Measurements from ENCODE around the gene TRIO. TPM values are rescaled to one million over a fixed set of nuclear protein-coding genes. Genes with fewer than 3 reads are reported as not detected.

The TRIO gene
- total and polyA plus RNA-seq, 10 of the 15 experiments (the other 5 are each of a cell fraction or from before 2014, with no cell fraction given) = 5.1 to 96.4 (median 44.6) TPM

DNA sequence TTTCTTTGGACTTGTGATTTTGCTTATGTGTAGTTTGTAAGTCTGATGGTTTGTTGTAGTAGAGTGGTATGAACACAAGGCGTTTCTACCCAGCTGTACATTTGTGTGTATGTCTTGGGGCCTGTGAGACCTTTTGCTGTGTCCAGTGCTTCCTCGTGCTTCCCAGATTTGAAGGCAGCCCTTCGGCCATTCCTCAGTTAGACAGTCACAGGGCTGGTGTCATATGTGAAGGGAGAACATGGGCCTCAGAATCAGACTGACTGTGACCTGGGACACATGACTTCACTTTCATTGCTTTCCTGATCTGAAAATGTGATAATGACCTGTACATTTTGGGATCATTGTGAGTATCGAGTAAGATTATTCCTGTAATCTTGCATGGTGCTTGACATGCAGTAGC lies 140.0 kb downstream of the TRIO start:
- CTCF ChIA-PET = interaction anchor here (8.7 kb wide), 1 partner anchor 13 kb away, joined by 56 read pairs; no protein-coding TSS in a partner anchor
- H3K36me3 ChIP-seq (ENCODE audit: control insufficient read depth in 2 of 2, insufficient read depth in 2 of 2, low read length in 1 of 2) = peaks cover 4 to 25% of the 10 kb centered on the region in 2 experiments
- no peaks in the 10 kb centered on the region for H3K9me3 ChIP-seq (replicated peaks; ENCODE audit: control insufficient read depth, insufficient read depth, low read length)
- intact Hi-C loops (cut with micrococcal nuclease; ENCODE audit: unreplicated experiment) (no loop called here), in situ Hi-C loops (cut with MboI) (loop anchor here (5.0 kb wide), 1 partner anchor 296 kb away; no protein-coding TSS in a partner anchor)
- TF ChIP-seq HDAC6 (IDR thresholded peaks at IDR 0.05; ENCODE audit: unreplicated experiment) (no peak), TCF12 (IDR thresholded peaks at IDR 0.05; ENCODE audit: low read depth, low read length) (no peak), RBBP5 (conservative IDR thresholded peaks at IDR 0.05) (no peak), EED (IDR thresholded peaks at IDR 0.05; ENCODE audit: low read depth) (no peak), SKIL (IDR thresholded peaks at IDR 0.05; ENCODE audit: low read depth, poor library complexity, severe bottlenecking) (no peak), RFX5 (IDR thresholded peaks at IDR 0.05; ENCODE audit: low read depth, low read length) (no peak), GABPA (IDR thresholded peaks at IDR 0.05; ENCODE audit: low read depth) (no peak), YY1 (IDR thresholded peaks at IDR 0.05; ENCODE audit: low read depth, low read length) (no peak), ZBTB4 (CRISPR knock-in tag; IDR thresholded peaks at IDR 0.05) (no peak), ZNF217 (IDR thresholded peaks at IDR 0.05) (no peak), KLF5 (IDR thresholded peaks at IDR 0.05; ENCODE audit: partially characterized antibody) (no peak), MEF2B (IDR thresholded peaks at IDR 0.05; ENCODE audit: partially characterized antibody, poor library complexity, severe bottlenecking) (no peak), PKNOX1 (IDR thresholded peaks at IDR 0.05) (no peak), SMAD5 (IDR thresholded peaks at IDR 0.05; ENCODE audit: low read depth) (no peak)
- TF ChIP-seq, protein P1, sequence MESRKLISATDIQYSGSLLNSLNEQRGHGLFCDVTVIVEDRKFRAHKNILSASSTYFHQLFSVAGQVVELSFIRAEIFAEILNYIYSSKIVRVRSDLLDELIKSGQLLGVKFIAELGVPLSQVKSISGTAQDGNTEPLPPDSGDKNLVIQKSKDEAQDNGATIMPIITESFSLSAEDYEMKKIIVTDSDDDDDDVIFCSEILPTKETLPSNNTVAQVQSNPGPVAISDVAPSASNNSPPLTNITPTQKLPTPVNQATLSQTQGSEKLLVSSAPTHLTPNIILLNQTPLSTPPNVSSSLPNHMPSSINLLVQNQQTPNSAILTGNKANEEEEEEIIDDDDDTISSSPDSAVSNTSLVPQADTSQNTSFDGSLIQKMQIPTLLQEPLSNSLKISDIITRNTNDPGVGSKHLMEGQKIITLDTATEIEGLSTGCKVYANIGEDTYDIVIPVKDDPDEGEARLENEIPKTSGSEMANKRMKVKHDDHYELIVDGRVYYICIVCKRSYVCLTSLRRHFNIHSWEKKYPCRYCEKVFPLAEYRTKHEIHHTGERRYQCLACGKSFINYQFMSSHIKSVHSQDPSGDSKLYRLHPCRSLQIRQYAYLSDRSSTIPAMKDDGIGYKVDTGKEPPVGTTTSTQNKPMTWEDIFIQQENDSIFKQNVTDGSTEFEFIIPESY (IDR thresholded peaks at IDR 0.05) = no peak
- RAD21 ChIA-PET (ENCODE audit: unreplicated experiment) = interaction anchor here (1.1 kb wide), 1 partner anchor 19 kb away, joined by 3 read pairs; no protein-coding TSS in a partner anchor
- no peaks in the 10 kb centered on the region for H4K20me1 ChIP-seq (ENCODE audit: control insufficient read depth, insufficient read depth)
- H3K79me2 ChIP-seq (ENCODE audit: control insufficient read depth, insufficient read depth, low read length) = peaks cover 8% of the 10 kb centered on the region
- H2AFZ ChIP-seq (ENCODE audit: control insufficient read depth, low read depth, low read length) = no peak overlapping the region
- no peak overlapping the region for H3K4me3 ChIP-seq
- H3K9ac ChIP-seq (ENCODE audit: control insufficient read depth, insufficient read depth, low read length) = no peak overlapping the region
- POLR2A ChIA-PET = no interaction called here
- no peaks in the 10 kb centered on the region for H3K27me3 ChIP-seq (replicated peaks in 1 of 2; ENCODE audit: control insufficient read depth in 2 of 2, insufficient read depth in 2 of 2, low read length in 1 of 2)
- SMC1A ChIA-PET (ENCODE audit: uncharacterized antibody, unreplicated experiment) = no interaction called here
- no TSS peak for BruUV-seq (replicated peaks)
- 97% methylated on average over 4 of the region's 4 CpGs for whole genome bisulfite sequencing (ENCODE audit: insufficient coverage, insufficient replicate concordance, low lambda C conversion rate, missing lambda C conversion rate)
- ATAC-seq (no peak), FAIRE-seq (no peak), DNase-seq (ENCODE audit: low read depth, low spot score) (no peak)
- H3K27ac ChIP-seq (ENCODE audit: control insufficient read depth, insufficient read depth) = no peak overlapping the region
- no peak overlapping the region for H3K4me2 ChIP-seq (ENCODE audit: control insufficient read depth, insufficient read depth)
- H3K4me1 ChIP-seq (ENCODE audit: control insufficient read depth, insufficient read depth, low read length) = peaks cover 17% of the 10 kb centered on the region
